OCI-M1 (cell line): ENCODE data around the gene MAPK1.
"Not testable (repeated sequence)": the region's sequence is repeated elsewhere in the genome, so short reads cannot be mapped to it uniquely, and the experiment has no call there.

Source experiments
- DNase-seq: peaks from one replicate; lab custom pipeline; 2025; lab: John Stamatoyannopoulos, UW

The MAPK1 gene

DNA sequence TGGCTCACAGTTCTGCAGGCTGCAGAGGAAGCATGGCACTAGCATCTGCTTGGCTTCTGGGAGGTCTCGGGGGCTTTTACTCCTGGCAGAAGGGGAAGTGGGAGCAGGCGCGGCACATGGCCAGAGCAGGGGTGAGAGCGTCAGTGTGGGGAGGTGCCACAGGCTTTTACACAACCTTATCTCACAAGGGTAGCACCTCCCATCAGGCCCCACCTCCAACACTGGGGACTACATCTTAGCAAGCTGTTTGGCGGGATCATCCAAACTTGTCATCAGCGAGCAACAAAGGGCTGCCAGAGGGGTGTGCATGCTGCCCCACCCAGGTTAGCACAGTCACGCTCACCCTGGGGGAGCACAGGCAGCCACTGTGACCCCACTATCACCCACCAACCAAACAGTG, 112.9 kb downstream of the MAPK1 start:
- peak; percentile 95 for DNase-seq

DNA sequence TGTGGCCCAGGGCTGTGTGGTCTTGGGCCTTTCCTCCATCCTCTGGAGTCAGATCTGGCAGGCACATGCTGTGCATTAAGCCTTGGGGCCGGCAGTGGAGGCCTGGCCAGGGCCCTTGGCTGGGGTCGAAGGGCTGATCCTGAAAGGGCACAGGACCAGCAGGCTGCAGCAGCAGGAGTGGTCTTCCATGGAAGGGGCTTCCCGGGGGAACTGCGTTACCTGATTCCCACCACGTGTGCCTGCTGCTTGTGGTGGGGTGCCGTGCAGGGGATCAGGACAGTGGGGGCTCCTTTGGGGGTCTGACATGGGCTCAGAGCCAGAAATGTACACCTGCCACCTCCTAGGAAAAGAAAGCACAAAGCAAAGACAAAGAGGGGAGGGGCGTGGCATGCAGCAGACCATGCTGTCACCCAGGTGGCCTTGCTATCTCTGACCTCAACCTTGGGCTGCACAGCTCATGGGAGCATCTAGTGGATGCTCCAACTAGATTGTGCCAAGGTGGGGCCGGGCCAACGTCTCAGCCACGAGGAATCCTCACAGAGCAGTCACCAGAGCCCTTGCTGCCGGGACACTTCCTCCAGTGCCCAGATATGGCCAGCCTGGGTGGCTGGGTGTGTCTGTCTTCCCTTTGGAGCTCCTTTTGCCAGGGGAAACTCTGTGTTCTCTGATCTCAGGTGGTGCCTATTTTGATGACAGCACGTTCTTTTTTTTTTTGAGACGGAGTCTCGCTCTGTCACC, 113.9 kb downstream of the MAPK1 start:
- DNase-seq = no peak

DNA sequence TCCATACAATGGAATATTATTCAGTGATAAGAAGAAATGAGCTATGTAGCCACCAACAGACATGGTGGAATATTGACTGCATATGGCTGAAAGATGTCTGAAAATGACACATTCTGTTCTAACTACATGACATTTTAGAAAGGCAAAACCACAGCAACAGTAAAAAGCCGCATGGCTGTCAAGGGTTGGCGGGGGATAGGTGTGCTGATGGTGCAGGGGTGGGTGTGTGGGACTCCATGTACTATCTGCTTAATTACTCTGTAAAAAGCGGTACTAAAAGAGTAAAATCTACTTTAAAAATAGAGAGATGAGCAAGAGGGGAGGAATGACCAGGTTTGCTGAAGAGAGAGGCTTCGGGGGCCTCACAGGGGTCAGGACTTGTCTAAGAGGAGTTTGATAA, 115.2 kb downstream of the MAPK1 start:
- DNase-seq = no peak

DNA sequence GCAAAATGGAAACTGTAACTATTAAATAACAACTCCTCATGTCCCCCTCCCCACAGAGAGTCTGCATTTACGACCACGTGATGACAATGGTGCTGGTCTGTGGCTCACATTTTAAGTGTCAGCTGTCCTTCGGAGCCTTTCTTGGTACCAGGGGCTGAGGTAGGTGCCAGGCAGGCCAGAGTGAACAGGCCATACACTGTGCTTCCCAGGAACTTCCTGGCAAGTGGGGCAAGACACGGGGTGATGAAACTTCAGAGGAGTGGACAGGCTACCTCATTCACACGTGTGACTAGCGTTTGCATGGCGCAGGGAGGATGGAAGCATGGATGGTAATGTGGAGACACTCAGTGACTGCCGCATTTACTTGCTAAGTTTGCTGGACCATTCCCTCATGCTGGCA, 121.5 kb downstream of the MAPK1 start:
- no peak for DNase-seq

DNA sequence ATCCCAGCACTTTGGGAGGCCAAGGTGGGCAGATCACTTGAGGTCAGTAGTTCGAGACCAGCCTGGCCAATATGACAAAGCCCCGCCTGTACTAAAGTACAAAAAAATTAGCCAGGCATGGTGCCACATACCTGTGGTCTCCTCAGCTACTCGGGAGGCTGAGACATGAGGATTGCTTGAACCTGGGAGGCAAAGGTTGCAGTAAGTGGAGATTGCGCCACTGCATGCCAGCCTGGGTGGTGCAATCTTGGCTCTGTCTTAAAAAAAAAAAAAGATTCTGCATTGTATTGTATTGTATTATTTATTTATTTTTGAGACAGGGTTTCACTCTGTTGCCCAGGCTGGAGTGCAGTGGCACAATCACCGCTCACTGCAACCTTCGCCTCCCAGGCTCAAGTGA, 122.5 kb downstream of the MAPK1 start:
- not testable (repeated sequence) for DNase-seq

DNA sequence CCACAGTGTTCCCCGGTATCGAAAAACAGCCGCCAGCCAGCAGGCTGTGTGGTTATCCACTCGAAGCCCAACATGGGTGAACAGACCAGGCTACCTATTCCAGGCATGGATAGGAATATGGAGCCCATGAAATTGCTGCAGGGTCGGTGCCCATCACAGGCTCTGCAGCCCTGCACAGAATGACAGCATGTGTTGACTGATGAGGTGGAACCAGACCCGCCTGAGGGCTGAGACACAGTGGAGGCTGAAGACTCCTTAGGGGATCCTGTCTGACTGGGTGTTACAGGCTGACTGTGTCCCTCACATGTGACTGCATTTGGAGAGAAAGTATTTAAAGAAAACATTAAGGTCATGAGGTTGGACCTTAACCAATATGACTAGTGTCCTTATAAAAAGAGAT, 125.7 kb downstream of the MAPK1 start:
- no peak for DNase-seq

DNA sequence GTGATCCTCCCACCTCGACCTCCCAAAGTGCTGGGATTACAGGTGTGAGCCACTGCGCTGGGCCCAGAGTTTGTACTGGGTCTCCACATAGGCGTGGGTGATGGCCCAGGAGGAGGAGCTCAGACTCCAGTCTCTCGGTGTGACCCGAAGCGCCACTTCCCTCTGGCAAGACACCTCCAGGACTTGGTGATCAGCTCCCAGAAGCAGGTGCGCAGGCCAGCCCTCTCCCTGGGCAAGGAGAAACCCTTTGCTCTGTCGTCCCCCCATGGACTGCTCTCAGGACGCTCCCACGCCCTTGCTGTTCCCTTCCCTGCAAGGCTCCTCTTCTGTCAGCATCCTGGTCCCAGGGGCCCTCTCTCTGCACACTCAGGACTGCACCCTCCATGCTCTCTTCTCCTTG, 126.4 kb downstream of the MAPK1 start:
- DNase-seq = no peak

DNA sequence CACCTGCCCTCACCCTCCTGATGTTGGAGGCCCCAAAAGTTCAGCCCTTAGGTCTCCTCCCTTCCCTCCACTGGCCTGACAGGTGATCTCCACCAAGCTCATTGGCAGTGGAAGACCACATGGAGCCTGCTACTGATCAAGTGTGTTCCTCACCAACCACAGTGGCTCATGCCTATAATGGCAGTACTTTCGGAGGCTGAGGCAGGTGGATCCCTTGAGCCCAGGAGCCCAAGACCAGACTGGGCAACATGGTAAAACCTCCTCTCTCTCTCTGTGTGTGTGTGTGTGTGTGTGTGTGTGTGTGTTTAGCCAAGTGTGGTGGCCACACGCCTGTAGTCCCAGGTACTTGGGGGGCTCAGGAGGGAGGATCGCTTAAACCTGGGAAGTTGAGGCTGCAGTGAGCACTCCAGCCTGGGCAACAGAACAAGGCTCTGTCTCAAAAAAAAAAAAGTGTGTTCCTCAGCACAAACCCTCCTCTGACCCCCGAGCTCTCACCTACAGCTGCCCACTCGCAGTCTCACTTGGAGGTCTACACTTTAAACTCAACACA, 127.5 kb downstream of the MAPK1 start:
- DNase-seq = no peak

DNA sequence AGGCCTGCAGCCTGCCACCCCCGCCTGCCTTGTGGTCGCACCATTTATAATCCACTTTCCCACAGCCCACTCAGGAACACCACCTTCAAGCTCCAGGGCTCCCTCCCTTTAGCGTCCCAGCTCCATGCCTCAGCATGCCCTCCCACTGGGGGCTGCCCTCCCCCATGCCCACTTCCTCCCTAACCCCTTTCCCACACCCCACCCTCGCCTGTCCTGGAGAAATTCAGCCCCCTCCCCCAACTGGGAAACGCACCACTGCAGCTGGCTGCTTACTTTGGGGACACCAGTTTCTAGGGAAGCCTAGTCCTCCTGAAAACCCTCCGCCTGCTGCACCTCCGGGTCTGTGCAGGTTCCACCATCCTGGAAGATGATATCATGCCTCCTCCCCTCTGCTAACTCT, 128.5 kb downstream of the MAPK1 start:
- no peak for DNase-seq

DNA sequence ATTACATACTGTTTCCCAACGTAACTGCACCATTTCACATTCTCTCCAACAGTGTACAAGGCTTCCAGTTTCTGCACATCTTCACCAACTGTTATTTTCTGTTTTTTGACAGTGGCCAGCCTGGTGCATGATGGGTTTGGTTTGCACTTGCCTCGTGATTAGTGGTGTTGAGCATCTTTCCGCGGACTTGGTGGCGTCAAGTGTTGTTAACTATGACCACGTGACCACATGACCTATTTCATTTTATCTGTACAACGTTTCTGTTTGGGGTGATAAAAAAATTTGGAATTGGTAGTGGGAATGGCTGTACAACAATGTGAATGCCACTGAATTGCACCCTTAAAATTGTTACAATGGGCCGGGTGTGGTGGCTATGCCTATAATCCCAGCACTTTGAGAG, 129.4 kb downstream of the MAPK1 start:
- peak; percentile 35 for DNase-seq

DNA sequence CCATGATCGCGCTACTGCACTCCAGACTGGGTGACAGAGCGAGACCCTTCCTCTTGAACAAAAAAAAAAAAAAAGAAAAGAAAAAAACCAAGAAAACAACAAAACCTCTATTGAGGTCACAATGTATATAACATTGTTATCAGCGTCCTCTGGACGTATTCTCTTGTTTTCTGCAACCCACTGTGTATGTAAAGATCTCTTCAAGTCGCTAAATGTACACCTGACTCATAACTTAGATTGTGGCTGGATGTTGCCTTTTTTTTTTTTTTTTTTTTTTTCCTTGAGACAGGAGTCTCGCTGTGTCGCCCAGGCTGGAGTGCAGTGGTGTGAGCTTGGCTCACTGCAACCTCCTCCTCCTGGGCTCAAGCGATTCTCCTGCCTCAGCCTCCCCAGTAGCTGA, 130.5 kb downstream of the MAPK1 start:
- no peak for DNase-seq

DNA sequence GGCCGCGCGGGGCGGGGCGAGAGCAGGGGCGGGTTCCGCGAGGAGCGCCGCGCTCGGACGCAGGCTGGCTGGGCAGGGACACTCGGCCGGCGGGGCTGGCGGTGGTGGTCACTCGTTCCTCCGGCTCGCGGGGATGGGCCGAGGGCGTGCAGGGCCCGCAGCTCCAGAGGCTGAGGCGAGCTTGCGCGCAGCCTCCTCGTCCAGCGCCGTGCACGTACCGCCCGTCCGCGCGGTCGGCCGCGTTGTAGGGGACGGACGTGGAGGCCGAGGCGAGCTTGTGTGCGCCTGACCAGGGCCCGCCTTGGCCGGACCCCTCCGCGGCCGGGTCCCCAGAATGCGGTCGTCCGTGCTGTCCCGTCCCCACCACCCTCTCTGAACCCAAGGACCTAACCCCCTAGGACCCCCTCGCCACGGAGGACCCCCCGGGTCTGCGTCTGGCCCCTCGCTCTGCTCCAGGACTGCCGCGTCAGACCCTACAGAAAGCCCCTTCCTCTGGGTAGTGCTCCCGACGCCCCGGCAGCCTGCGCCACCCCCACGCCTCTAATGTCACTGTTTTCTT, 131.3 kb downstream of the MAPK1 start:
- no peak for DNase-seq

DNA sequence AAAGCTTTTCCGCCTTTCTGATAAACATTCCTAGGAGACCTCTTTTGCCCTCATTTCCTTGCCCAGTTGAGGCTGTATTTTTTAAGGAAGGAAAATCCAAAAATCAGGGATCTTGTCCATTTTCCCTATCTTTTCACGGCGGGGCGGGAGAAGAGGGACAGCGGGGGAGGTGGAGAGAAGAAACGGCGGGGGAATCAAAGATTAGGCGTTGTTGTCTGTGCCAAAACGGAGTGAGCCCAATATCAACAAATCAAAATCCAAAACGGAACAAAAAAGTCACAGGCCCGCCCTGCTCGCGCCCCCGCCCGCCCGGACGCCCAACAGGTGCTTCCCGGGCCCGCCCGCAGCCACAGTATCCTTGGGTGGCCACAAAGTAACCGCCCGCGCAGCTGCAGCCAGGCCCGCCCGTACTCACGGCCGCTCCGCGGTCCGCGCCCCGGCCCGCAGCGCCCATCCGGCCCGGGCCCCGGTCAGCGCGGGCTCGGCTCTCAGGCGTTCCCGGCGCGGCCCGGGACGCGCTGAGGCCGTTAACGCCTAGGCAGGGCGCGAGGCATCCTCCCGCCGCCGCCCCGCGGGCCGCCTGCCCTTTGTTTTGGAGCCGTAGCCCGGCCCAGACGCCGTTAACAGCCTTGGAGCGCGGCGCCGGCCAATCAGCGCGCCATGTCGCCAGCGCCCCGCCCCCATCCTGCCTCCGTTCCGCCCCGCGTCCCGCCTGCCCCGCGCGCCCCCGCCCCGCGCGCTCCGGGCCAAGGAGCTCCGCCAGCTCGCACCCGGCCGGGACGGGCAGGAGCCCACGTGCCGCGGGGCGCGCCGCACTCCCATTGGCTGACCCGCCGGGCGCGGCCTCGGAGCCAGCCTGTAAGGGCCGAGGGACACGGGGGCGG, 132.0 kb downstream of the MAPK1 start, which contains the start of gene YPEL1:
YPEL1 (minus strand) TSS at position 595 of the 884 bp plus-strand sequence. CDS start 25,050 bp downstream, outside the sequence.
- DNase-seq = peak; percentile 99

DNA sequence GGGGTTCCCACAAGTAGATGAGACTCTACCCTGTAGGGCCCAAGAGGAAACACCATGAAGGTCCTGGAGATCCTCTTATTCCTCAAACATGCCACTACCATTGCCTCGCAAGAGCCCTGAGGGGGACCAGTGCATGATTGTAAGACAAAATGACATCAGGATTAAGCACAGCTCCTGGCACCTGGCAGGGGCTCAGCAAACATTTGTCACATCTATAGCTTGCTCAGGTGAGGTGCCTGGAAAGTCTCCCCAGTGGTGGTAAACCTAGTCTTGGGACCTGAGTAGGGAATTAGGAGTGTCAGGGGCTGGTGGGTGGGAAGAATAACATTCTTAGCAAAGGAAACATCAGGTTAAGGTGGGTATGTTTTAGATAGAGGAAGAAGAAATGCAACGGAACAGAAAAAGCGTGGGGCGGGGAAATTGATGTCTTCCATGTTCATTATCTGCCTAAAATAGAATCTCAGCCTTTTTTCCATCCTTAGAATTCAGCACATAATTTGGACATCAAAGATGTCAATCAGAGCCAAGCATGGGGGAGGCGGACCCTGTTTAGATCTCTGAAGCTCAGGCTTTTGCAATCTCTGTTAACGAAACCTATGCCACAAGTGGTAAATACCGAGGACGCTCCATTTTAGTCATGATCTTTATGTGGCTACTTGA, 132.8 kb downstream of the MAPK1 start:
- peak; percentile 71 for DNase-seq

DNA sequence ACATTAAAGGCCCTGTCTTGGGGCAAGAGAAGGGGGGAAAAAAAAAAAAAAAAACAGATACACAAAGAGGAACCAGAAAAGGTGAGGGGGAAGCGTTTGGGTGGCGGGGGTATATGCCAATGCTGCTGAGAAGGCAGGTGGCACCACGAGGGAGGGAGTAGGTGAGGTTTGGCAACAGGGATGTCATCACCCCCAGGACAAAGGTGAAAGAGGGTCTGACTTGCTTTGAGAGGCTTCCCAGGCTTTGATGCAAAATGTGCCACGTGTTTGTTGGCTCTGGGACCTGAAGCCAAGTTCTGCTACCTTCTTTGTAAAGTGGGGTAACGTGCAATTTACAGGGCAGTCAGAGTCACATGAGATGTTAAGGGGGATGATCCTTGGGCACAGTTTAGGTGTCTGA, 135.9 kb downstream of the MAPK1 start:
- DNase-seq = no peak

DNA sequence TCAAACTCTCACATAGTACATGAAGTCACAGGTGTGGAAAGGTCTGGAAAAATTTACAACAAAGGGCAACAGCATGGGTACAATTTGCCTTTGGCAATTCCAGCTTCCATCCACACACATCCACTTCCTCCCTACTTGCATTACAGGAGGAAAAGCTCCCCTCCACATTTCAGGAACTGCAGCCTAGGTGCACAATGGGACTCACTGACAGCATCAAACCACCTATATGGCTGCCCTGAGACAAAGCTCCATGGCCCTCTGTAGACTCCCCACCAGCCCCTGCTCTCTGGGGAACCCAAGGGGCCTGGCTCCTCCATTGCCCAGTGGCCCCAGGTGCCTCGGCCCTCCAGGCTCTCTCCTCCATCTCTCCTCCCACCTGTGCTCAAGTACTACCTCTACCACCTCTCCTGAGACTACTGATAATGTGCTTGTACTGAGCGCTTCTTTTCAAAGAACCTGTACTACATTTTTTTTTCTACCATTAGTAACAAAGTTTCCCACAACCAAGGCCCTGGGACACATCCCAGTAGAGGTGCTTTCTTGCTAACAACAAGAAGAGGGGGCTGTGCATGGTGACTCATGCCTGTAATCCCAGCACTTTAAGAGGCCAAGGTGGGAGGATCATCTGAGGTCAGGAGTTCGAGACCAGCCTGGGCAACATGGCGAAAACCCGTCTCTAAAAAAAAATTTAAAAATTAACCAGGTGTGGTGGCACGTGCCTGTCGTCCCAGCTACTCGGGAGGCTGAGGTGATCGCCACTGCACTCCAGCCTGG, 136.7 kb downstream of the MAPK1 start:
- DNase-seq = no peak

DNA sequence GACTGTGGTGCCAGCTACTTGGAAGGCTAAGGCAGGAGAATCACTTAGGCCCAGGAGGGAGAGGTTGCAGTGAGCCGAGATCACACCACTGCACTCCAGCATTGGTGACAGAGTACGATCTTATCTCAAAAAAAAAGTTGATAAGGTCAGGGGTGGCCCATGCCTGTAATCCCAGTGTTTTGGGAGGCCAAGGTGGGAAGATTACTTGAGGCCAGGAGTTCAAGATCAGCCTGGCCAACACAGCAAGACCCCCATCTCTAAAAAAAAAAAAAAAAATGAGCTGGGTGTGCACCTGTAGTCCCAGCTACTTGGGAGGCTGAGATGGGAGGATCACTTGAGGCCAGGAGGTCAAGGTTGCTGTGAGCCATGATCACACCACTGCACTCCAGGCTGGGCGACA, 138.3 kb downstream of the MAPK1 start:
- DNase-seq = not testable (repeated sequence)

DNA sequence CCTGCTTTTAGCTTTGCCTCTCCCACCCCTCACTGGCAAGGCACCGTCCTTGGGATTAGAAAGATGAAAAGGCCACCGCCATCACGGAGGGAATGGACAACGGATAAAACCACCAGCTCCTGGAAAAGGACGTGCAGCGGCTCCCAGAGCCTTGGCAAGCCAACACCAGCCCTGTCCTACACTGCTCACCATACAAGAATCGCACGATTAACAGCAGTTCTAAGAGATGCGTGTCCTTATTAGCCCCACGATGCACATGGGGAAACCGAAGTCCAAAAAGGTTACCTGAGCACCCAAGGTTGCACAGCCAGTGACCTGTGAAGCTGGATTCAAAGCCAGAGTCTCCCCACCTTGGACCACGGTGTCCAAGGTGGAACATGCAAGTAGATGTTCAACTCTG, 139.2 kb downstream of the MAPK1 start:
- DNase-seq = no peak

DNA sequence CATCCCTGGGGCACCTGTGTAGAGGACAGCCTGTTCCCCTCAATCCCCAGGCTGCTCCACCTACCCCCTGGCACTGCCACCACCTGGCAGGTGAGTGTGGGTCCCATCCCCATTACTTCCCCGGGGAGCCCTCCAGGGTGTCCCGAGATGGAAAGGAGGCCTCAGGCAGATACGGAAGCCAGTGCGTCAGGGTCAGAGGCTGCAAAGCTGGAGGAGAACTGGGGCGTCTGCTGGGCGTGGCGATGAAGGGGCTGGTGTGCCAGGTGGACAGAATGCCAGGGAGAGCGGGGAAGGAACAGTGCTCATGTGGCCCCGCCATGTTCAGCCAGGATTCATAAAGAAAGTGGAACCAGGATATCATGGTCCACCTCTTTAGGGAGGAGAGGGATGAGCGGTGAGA, 139.7 kb downstream of the MAPK1 start:
- DNase-seq = no peak

DNA sequence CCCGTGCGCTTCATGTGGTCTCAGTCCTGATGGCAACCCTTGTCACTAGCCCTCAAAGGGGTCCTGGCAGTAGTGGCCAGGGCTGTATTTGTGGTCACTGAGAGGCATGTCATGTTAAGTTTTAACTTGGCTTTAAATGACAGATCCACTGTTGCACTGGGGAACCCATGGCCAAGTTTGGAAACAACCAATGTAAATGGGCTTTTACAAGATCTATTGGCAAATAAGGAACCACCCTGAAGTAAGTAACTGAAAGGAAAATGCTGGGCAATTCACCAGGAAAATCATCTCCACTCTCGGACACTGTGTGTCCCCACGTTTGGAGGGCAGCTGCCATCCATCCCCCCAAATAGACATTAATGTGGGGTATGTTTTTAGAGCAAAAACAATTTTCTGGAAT, 140.3 kb downstream of the MAPK1 start:
- DNase-seq = no peak

DNA sequence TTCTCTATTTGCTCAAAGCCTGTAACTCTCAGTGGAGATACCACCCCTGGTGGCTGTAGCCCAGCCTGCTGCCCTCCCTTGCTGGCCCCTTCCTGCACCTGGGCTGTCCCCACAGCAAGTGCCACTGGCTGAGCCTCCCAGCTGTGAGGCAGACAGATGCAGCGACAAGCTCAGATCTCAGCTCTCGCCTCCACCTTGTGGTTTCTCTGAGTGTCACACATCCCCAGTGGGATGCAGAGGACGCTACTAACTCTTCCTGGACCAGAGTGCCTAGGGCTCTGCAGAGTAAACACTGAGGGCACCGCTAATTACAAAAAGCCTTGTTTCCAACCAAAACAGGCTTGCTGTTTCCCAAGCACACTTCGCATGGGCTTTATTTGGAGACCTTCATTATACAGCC, 140.8 kb downstream of the MAPK1 start:
- DNase-seq = peak; percentile 70
